Endothelial cell (in vitro differentiated cells): ENCODE data around the gene SLC4A7. TPM values are rescaled to one million over a fixed set of nuclear protein-coding genes. Genes with fewer than 3 reads are reported as not detected.

Experiments
- DNase-seq: peaks from one replicate; pipeline ENCODE4 v3.0.0; 2021; ENCODE audit warnings: low spot score
- H3K27ac Mint-ChIP-seq: one replicate; pipeline ENCODE4 v1.8.0; 2021; ENCODE audit warnings: mixed read lengths, inconsistent platforms; ENCODE audit not compliant: unreplicated experiment
- H3K27me3 Mint-ChIP-seq: one replicate; pipeline ENCODE4 v1.8.0; 2021; ENCODE audit warnings: mild to moderate bottlenecking, moderate library complexity, mixed read lengths, inconsistent platforms; ENCODE audit not compliant: unreplicated experiment
- H3K36me3 Mint-ChIP-seq: one replicate; pipeline ENCODE4 v1.8.0; 2021; ENCODE audit warnings: mild to moderate bottlenecking, low read depth, mixed read lengths, inconsistent platforms; ENCODE audit not compliant: unreplicated experiment
- H3K4me1 Mint-ChIP-seq: one replicate; pipeline ENCODE4 v1.8.0; 2021; ENCODE audit warnings: mild to moderate bottlenecking, mixed read lengths, inconsistent platforms; ENCODE audit not compliant: unreplicated experiment
- H3K4me3 Mint-ChIP-seq: one replicate; pipeline ENCODE4 v1.8.0; 2021; ENCODE audit warnings: mild to moderate bottlenecking, mixed read lengths, inconsistent platforms; ENCODE audit not compliant: unreplicated experiment
- H3K9me3 Mint-ChIP-seq: one replicate; pipeline ENCODE4 v1.8.0; 2021; ENCODE audit warnings: mixed read lengths, inconsistent platforms; ENCODE audit not compliant: unreplicated experiment
- total RNA-seq: library from RNA; stranded (reverse); fragmentation: NEBNext Ultra II Directional; extraction: Animal tissue kit (Norgen Biotek cat#: 25700); gene quantifications from one replicate; pipeline ENCODE4 v1.2.1, GENCODE V29; 2021; ENCODE audit not compliant: unreplicated experiment
- TF ChIP-seq, protein P1 (sequence below): fragments of 200-600 bp; sonication (generic); IDR thresholded peaks from one replicate; pipeline ENCODE4 v1.5.0; 2021; ENCODE audit warnings: antibody characterized with exemption; ENCODE audit not compliant: unreplicated experiment

The SLC4A7 gene
- total RNA-seq, 1 donor from 2014 or later: 29.1 TPM

DNA sequence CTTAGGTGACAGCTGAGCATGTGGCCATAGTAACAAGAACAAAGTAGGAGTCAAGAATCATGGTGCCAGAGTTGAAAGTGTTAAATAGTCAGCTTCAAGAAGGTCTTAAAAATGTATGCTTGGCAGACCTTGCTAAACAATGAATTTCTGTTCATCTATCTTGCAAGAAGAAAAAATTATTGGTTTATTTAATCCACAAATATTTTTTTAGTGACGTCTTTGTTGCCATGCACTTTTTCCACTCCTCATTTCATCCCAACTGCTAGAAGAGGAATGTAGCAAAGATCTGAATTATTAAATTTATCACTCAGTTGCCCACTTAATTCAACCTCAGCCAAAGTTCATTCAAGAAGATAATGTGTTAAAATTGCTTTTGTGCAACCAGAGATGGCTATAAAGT lies 3.2 kb upstream of the SLC4A7 start:
- H3K27me3 Mint-ChIP-seq: peaks cover 14% of the 10 kb centered on the region
- no peak for DNase-seq
- TF ChIP-seq, protein P1, sequence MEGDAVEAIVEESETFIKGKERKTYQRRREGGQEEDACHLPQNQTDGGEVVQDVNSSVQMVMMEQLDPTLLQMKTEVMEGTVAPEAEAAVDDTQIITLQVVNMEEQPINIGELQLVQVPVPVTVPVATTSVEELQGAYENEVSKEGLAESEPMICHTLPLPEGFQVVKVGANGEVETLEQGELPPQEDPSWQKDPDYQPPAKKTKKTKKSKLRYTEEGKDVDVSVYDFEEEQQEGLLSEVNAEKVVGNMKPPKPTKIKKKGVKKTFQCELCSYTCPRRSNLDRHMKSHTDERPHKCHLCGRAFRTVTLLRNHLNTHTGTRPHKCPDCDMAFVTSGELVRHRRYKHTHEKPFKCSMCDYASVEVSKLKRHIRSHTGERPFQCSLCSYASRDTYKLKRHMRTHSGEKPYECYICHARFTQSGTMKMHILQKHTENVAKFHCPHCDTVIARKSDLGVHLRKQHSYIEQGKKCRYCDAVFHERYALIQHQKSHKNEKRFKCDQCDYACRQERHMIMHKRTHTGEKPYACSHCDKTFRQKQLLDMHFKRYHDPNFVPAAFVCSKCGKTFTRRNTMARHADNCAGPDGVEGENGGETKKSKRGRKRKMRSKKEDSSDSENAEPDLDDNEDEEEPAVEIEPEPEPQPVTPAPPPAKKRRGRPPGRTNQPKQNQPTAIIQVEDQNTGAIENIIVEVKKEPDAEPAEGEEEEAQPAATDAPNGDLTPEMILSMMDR: no peak
- H3K4me3 Mint-ChIP-seq: no peak overlapping the region
- no peaks in the 10 kb centered on the region for H3K36me3 Mint-ChIP-seq
- H3K4me1 Mint-ChIP-seq: peaks cover 8% of the 10 kb centered on the region
- no peaks in the 10 kb centered on the region for H3K9me3 Mint-ChIP-seq
- no peak overlapping the region for H3K27ac Mint-ChIP-seq

DNA sequence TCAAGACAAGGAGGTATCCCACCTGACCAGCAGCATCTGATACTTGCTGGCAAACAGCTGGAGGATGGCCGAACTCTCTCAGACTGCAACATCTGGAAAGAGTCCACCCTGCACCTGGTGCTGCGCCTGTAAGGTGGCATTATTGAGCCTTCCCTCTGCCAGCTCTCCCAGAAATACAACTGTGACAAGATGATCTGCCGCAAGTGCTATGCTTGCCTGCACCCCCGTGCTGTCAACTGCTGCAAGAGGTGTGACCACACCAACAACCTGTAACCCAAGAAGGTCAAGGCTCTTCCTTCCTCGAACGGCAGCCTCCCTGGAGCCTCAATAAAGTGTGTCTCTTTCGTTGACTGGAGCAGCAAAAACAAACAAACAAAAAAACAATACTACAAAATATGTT lies 2.2 kb upstream of the SLC4A7 start:
- peaks cover 11% of the 10 kb centered on the region for H3K4me1 Mint-ChIP-seq
- no peak overlapping the region for H3K27ac Mint-ChIP-seq
- H3K27me3 Mint-ChIP-seq: peaks cover 14% of the 10 kb centered on the region
- H3K4me3 Mint-ChIP-seq: no peak overlapping the region
- DNase-seq: no peak
- no peaks in the 10 kb centered on the region for H3K36me3 Mint-ChIP-seq
- TF ChIP-seq, protein P1: no peak
- no peaks in the 10 kb centered on the region for H3K9me3 Mint-ChIP-seq

DNA sequence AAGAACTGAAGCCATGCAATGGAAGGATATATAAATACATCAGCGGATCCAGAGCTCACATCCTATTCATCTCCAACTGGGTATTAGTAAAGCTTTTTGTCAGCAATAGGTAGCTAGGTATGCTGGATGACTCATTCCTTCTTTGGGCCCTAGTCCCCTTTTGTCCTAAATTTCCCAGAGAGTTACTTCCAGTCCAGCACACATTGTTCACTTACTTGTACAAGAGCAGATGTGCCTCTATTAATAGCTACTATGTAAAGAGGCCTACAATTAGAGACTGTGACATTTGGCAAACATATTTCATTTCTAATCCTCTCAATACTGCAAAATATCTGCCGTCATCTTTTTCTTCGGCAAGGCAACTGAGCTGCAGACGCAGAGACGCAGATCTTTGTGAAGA lies 1.7 kb upstream of the SLC4A7 start:
- H3K27me3 Mint-ChIP-seq: peaks cover 14% of the 10 kb centered on the region
- TF ChIP-seq, protein P1: no peak
- no peaks in the 10 kb centered on the region for H3K9me3 Mint-ChIP-seq
- no peaks in the 10 kb centered on the region for H3K36me3 Mint-ChIP-seq
- DNase-seq: no peak
- H3K4me3 Mint-ChIP-seq: no peak overlapping the region
- H3K4me1 Mint-ChIP-seq: peaks cover 11% of the 10 kb centered on the region
- H3K27ac Mint-ChIP-seq: no peak overlapping the region

DNA sequence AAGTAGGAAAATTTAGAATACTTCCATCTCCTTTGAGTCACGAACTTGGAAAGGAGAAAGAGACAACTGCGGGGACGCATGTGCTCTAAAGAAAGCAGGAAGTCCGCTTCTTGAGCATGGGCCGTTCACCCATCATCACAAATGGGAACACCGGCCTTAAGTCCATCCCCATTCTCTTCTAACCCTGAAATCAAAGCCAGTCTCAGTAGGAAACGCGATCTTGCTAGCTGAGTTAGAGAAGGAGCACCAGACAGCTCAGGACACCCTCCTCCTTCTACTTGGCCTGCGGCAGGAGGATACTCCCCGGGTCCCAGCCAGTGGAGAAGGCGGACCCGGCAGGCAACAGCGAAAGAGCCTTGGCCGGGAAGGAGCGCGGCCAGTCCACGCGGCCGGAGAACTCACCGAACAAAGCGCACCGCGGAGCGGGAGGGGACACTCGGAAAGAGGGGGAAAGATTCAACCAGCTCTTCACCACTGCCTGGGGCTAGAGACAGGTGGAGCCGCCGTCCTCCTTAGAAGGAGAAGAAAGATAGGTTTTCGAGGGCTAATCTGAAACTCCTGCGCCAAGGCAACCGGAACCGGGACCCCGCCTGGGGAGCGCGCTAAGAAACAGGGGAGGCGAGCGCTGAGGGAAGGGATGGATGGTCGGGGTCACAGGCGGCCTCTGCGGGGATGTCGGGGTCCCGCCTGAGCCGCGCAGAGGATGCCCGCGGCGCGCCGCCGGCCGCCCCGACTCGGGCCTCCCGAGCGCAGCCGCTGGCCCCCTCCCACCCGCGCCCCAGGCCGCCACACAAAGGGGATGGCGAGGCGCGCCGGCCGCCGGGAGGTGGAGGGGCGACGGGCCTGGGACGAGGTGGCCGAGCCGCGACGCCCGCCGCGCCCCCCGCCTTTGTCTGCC lies 818 bp downstream of the SLC4A7 start:
- peak; percentile 53 for DNase-seq
- TF ChIP-seq, protein P1: no peak
- no peaks in the 10 kb centered on the region for H3K36me3 Mint-ChIP-seq
- H3K9me3 Mint-ChIP-seq: no peaks in the 10 kb centered on the region
- peak overlapping the region; percentile 98 for H3K4me3 Mint-ChIP-seq
- H3K27me3 Mint-ChIP-seq: peaks cover 14% of the 10 kb centered on the region
- H3K4me1 Mint-ChIP-seq: peaks cover 19% of the 10 kb centered on the region
- peak overlapping the region; percentile 89 for H3K27ac Mint-ChIP-seq

DNA sequence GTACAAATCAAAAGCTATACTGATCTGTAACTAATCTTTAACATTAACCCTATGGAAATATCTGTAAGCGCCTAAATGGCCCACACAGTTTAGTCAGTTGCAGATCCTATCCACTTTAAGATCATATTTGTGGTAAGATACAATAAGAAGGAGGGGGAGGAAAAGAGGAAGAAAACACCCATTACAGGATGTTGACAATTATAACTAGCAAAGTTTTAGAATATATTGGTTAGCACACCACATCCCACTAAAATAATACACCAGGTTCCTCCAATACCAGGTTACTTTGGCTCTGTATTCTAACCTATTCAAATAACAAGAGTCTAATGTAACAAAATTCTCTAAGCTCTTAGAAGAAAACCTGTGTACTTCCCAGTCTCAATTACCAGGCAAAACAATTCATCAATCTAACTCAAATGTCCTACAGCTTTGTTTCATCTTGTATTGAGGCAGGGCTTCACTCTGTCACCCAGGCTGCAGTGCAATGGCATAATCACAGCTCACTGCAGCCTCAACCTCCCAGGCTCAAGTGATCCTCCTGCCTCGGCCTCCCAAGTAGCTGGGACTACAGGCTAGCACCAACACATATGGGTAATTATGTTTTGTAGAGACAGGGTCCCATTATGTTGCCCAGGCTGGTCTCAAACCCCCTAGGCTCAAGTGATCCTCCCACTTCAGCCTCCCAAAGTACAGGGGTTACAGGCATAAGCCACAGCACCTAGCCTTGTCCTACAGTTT lies 4.2 kb downstream of the SLC4A7 start:
- Mint-ChIP-seq H3K36me3 (peaks cover 3% of the 10 kb centered on the region), H3K4me1 (peaks cover 19% of the 10 kb centered on the region), H3K27me3 (peaks cover 14% of the 10 kb centered on the region), H3K27ac (no peak overlapping the region), H3K4me3 (no peak overlapping the region), H3K9me3 (no peaks in the 10 kb centered on the region)
- DNase-seq: no peak
- TF ChIP-seq, protein P1: no peak
